Pancreas (tissue), 10 donors: ENCODE data around the gene CAB39L. TPM values are rescaled to one million over a fixed set of nuclear protein-coding genes. Genes with fewer than 3 reads are reported as not detected.
"Not testable (repeated sequence)": the region's sequence is repeated elsewhere in the genome, so short reads cannot be mapped to it uniquely, and the experiment has no call there.

Experiments used
- ATAC-seq, 4 donors: fragments of 200-7000 bp; cut with Tn5 transposase; one replicate each; pipeline versions ENCODE4 v1.8.0 to v1.9.1; 2020; ENCODE audit warnings: mild to moderate bottlenecking in 4 of 4, moderate library complexity in 4 of 4
- DNase-seq, 6 donors: peaks; one replicate each; pipeline ENCODE4 v3.0.0-alpha.2; 2020
- FAIRE-seq: peaks from 2 replicates; lab custom pipeline; 2012; peaks lifted over from hg19 to GRCh38; lab: Jason Lieb, UNC
- H3K27ac ChIP-seq, 4 donors: fragments of 200-600 bp; sonication (generic); 1 replicate in 3 of 4; 2 replicates in 1 of 4; pipeline versions ENCODE4 v1.5.0 to v1.8.0; 2020
- H3K27me3 ChIP-seq, 4 donors: fragments of 200-600 bp; one replicate each; pipeline ENCODE4 v1.8.0; 2021
- H3K36me3 ChIP-seq, 3 donors: fragments of 200-600 bp; sonication (generic) in 1 of 3; one replicate each; pipeline versions ENCODE4 v1.5.0 to v1.8.0; 2020 to 2021
- H3K4me1 ChIP-seq, 3 donors: fragments of 200-600 bp; one replicate each; pipeline ENCODE4 v1.8.0; 2021
- H3K4me3 ChIP-seq, 4 donors: fragments of 200-600 bp; sonication (generic) in 2 of 4; one replicate each; pipeline versions ENCODE4 v1.5.0 to v1.8.0; 2020 to 2021
- H3K9me3 ChIP-seq, 4 donors: fragments of 200-600 bp; one replicate each; pipeline ENCODE4 v1.8.0; 2021
- CTCF ChIP-seq, 4 donors: fragments of 200-600 bp; sonication (generic) in 3 of 4; IDR thresholded peaks; one replicate each; pipeline versions ENCODE4 v1.5.0 to v1.8.0; 2021; ENCODE audit warnings: antibody characterized with exemption in 4 of 4
- WGBS, 2 donors: extraction: QIAGEN DNeasy Blood & Tissue Kit; methylation state at CpG; one replicate each; pipeline ENCODE4 v1.1.7; 2013; 5-methylcytosine and 5-hydroxymethylcytosine counted together
- intact Hi-C, 3 donors: fragments of 100-400 bp; cut with DNase I; formaldehyde crosslinking; loops; one replicate each; pipeline versions ENCODE4 v1.11.1 to v1.14.2; 2022
- polyA plus RNA-seq, 2 donors: library from polyadenylated mRNA; stranded (reverse); fragments of 200-250 nt; gene quantifications; one replicate each; pipeline ENCODE4 v1.2.3, GENCODE V29; 2013
- total RNA-seq, 6 donors: library from RNA; stranded (reverse); fragmentation: NEBNext Ultra II Directional in 4 of 6; extraction: Animal tissue kit (Norgen Biotek cat#: 25700) in 4 of 6; gene quantifications; one replicate each; pipeline versions ENCODE4 v1.2.1 to v1.2.4, GENCODE V29; 2021 to 2023
- donor health status: healthy with polysubstance abuse.
- donor health status: DM: no; HTN: no; CAD: no; lungs with moderate emphysema.
- donor health status: DM: no; HTN: no; CAD: no.
- donor health status: control.
- donor health status: control.
- donor health status: Bipolar disorder and iron deficiency.
- donor health status: DM: yes; HTN: yes; CAD: no.
- donor health status: DM: no; HTN: no; CAD: no.
- donor health status: DM: no; HTN: no; CAD: no.
- donor health status: DM: yes; HTN: yes; CAD: no.

Gene CAB39L
- total and polyA plus RNA-seq, 8 donors = 2.7 to 8.4 (median 5.0) TPM

- 16 to 17% methylated on average over 3 of the region's 3 CpGs for WGBS, 2 donors
- peaks cover 0 to 4% (median 0%) of the 10 kb centered on the region in 3 donors for H3K4me1 ChIP-seq
- no peaks in the 10 kb centered on the region for H3K27me3 ChIP-seq
- no peaks in the 10 kb centered on the region for H3K9me3 ChIP-seq
- H3K27ac ChIP-seq = no peak overlapping the region
- no peak for DNase-seq
- intact Hi-C loops = no loop called here
- no peak for ATAC-seq
- FAIRE-seq = no peak
- H3K36me3 ChIP-seq = no peaks in the 10 kb centered on the region
- TF ChIP-seq CTCF (IDR thresholded peaks at IDR 0.05) = no peak
- H3K4me3 ChIP-seq = no peak overlapping the region
Measured at GRCh38 chr13:49341517-49341916, 102.3 kb downstream of the CAB39L start.

- Histone ChIP-seq H3K27me3 (no peaks in the 10 kb centered on the region), H3K4me3 (no peak overlapping the region), H3K36me3 (no peaks in the 10 kb centered on the region), H3K9me3 (no peaks in the 10 kb centered on the region), H3K27ac (no peak overlapping the region), H3K4me1 (no peaks in the 10 kb centered on the region)
- ATAC-seq (no peak), FAIRE-seq (no peak), DNase-seq (no peak)
- no peak for TF ChIP-seq CTCF (IDR thresholded peaks at IDR 0.05)
- WGBS, 2 donors = 93 to 97% methylated on average over 10 of the region's 10 CpGs
- intact Hi-C loops = no loop called here
Measured at GRCh38 chr13:49340161-49340560, 103.7 kb downstream of the CAB39L start.

- TF ChIP-seq CTCF (IDR thresholded peaks at IDR 0.05) = no peak
- ATAC-seq = no peak
- no peak for DNase-seq
- Histone ChIP-seq H3K27ac (no peak overlapping the region), H3K27me3 (no peaks in the 10 kb centered on the region), H3K4me1 (no peaks in the 10 kb centered on the region), H3K4me3 (no peak overlapping the region), H3K9me3 (no peaks in the 10 kb centered on the region), H3K36me3 (no peaks in the 10 kb centered on the region)
- FAIRE-seq = no peak
- intact Hi-C loops = no loop called here
- WGBS, 2 donors = 91 to 93% methylated on average over 4 of the region's 4 CpGs
Measured at GRCh38 chr13:49336655-49337054, 107.2 kb downstream of the CAB39L start.

- Histone ChIP-seq H3K27me3 (no peaks in the 10 kb centered on the region), H3K9me3 (no peaks in the 10 kb centered on the region), H3K4me3 (no peak overlapping the region), H3K36me3 (no peaks in the 10 kb centered on the region), H3K4me1 (no peaks in the 10 kb centered on the region), H3K27ac (no peak overlapping the region)
- intact Hi-C loops = no loop called here
- ATAC-seq (no peak), DNase-seq (no peak), FAIRE-seq (peak; percentile 34)
- no peak for TF ChIP-seq CTCF (IDR thresholded peaks at IDR 0.05)
- 98 to 100% methylated on average over 1 of the region's 1 CpG for WGBS, 2 donors
Measured at GRCh38 chr13:49330546-49330864, 113.4 kb downstream of the CAB39L start.

- no peaks in the 10 kb centered on the region for H3K9me3 ChIP-seq
- no peaks in the 10 kb centered on the region for H3K36me3 ChIP-seq
- intact Hi-C loops = no loop called here
- 68 to 77% methylated on average over 8 of the region's 8 CpGs for WGBS, 2 donors
- DNase-seq = no peak
- no peak for ATAC-seq
- no peaks in the 10 kb centered on the region for H3K4me1 ChIP-seq
- FAIRE-seq = no peak
- TF ChIP-seq CTCF (IDR thresholded peaks at IDR 0.05) = no peak
- H3K27me3 ChIP-seq = no peaks in the 10 kb centered on the region
- H3K4me3 ChIP-seq = no peak overlapping the region
- no peak overlapping the region for H3K27ac ChIP-seq
Measured at GRCh38 chr13:49329831-49330545, 113.9 kb downstream of the CAB39L start.

- H3K27ac ChIP-seq, H3K9me3 ChIP-seq, intact Hi-C loops, FAIRE-seq, H3K27me3 ChIP-seq, ATAC-seq, H3K4me3 ChIP-seq, H3K36me3 ChIP-seq, DNase-seq, H3K4me1 ChIP-seq: not testable (repeated sequence)
- WGBS, 2 donors = 97 to 99% methylated on average over 3 of the region's 3 CpGs
Measured at GRCh38 chr13:49327145-49327544, 116.7 kb downstream of the CAB39L start.
